Small intestine (tissue), 7 donors: ENCODE data around the gene ANAPC13. TPM values are rescaled to one million over a fixed set of nuclear protein-coding genes. Genes with fewer than 3 reads are reported as not detected.

Experiments used
- DNase-seq, 2 donors: peaks; one replicate each; pipeline versions ENCODE4 v3.0.0 to v3.0.0-alpha.2; 2013
- FAIRE-seq: peaks from 2 replicates; lab custom pipeline; 2012; peaks lifted over from hg19 to GRCh38; lab: Jason Lieb, UNC
- H3K27ac ChIP-seq, 3 donors: one replicate each; pipeline ENCODE4 v1.5.1; 2013; ENCODE audit warnings: low read length in 2 of 3, mild to moderate bottlenecking in 2 of 3, control low read depth in 1 of 3, inconsistent platforms in 1 of 3, low read depth in 1 of 3, moderate library complexity in 1 of 3
- H3K27me3 ChIP-seq, 3 donors: one replicate each; pipeline ENCODE4 v1.6.1; 2013; ENCODE audit warnings: low read length in 3 of 3, inconsistent platforms in 1 of 3; ENCODE audit not compliant: control insufficient read depth in 3 of 3, insufficient read depth in 3 of 3
- H3K36me3 ChIP-seq, 3 donors: one replicate each; pipeline ENCODE4 v1.6.1; 2013; ENCODE audit warnings: low read length in 3 of 3, inconsistent platforms in 1 of 3, low read depth in 1 of 3, mild to moderate bottlenecking in 1 of 3, moderate library complexity in 1 of 3; ENCODE audit not compliant: control insufficient read depth in 3 of 3, insufficient read depth in 2 of 3
- H3K4me1 ChIP-seq, 3 donors: one replicate each; pipeline ENCODE4 v1.6.1; 2013; ENCODE audit warnings: low read length in 2 of 3, inconsistent platforms in 1 of 3, low read depth in 1 of 3, mild to moderate bottlenecking in 1 of 3, moderate library complexity in 1 of 3; ENCODE audit not compliant: control insufficient read depth in 3 of 3, insufficient read depth in 2 of 3
- H3K4me3 ChIP-seq, 3 donors: one replicate each; pipeline ENCODE4 v1.5.1; 2013; ENCODE audit warnings: low read length in 3 of 3, control low read depth in 1 of 3, inconsistent platforms in 1 of 3, low read depth in 1 of 3, mild to moderate bottlenecking in 1 of 3, moderate library complexity in 1 of 3
- H3K9me3 ChIP-seq, 2 donors: one replicate each; pipeline ENCODE4 v1.6.1; 2013; ENCODE audit warnings: low read depth in 1 of 2, low read length in 1 of 2; ENCODE audit not compliant: control insufficient read depth in 2 of 2, insufficient read depth in 1 of 2
- WGBS, 3 donors: extraction: QIAGEN DNeasy Blood & Tissue Kit; methylation state at CpG; one replicate each; pipeline ENCODE4 v1.1.7; 2013; 5-methylcytosine and 5-hydroxymethylcytosine counted together
- polyA plus RNA-seq, 4 donors: library from polyadenylated mRNA; stranded (reverse) in 3 of 4; unstranded in 1 of 4; fragments of 200-250 nt in 3 of 4; fragments of 120-200 nt in 1 of 4; gene quantifications; one replicate each; pipeline versions ENCODE4 v1.2.1 to v1.2.3, GENCODE V29; 2013
- donor health status: healthy with polysubstance abuse.
- donor health status: control.
- donor health status: control.
- donor health status: Bipolar disorder and iron deficiency.
- donor health status: healthy.

The ANAPC13 gene
- polyA plus RNA-seq, 4 donors: 45.6 to 72.7 (median 65.8) TPM

DNA sequence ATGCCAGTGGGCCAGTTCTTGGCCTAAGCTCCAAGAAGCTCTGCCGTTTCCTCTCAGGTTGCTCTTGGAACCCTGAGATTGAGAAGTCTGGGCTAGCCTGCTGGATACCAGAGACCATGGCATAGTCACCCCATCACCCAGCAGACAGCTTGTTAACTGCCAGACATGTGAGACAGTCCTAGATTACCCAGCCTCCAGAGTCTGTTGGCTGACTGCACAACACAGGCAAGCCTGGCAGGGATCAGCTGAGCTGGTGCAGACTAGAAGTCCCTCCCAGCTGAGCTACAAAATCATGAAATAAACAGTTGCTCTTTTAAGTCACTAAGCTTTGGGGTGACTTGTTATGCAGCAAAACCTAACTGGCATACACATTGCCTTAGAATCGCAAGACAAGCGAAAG lies 5.2 kb downstream of the ANAPC13 start:
- no peak overlapping the region for H3K4me3 ChIP-seq
- WGBS, 3 donors: 94 to 97% (median 97%) methylated on average over 3 of the region's 3 CpGs
- H3K27me3 ChIP-seq: no peaks in the 10 kb centered on the region
- no peak overlapping the region for H3K27ac ChIP-seq
- peaks cover 13 to 27% (median 24%) of the 10 kb centered on the region in 3 donors for H3K36me3 ChIP-seq
- H3K4me1 ChIP-seq: peaks cover 0 to 5% (median 2%) of the 10 kb centered on the region in 3 donors
- no peaks in the 10 kb centered on the region for H3K9me3 ChIP-seq
- FAIRE-seq (no peak), DNase-seq (no peak)

DNA sequence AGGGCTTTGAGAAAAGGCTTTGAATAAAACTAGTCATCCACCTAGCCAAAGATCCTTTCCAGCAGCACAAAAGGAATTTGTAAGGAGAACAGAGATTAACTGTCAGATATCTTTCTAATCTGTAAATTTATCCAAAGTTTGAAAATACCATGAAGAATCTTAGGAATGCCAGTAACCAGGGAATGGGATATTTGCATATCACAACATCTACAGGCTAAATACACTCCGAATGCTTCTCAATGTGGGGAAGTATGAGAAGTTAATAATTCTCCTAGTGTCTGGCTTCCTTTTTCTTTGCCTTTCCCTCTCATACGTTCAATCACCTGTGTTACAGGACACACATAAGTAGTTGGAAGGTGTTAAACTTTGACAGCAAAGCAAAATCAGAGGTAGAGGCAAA lies 7.8 kb downstream of the ANAPC13 start:
- H3K27ac ChIP-seq: no peak overlapping the region
- WGBS, 3 donors: 68 to 83% (median 81%) methylated on average over 2 of the region's 2 CpGs
- DNase-seq (no peak), FAIRE-seq (no peak)
- peaks cover 13 to 27% (median 22%) of the 10 kb centered on the region in 3 donors for H3K36me3 ChIP-seq
- H3K9me3 ChIP-seq: no peaks in the 10 kb centered on the region
- no peak overlapping the region for H3K4me3 ChIP-seq
- H3K4me1 ChIP-seq: peaks cover 0 to 4% (median 0%) of the 10 kb centered on the region in 3 donors
- no peaks in the 10 kb centered on the region for H3K27me3 ChIP-seq

GRCh38 chr3:134477002-134477401 lies 8.8 kb downstream of the ANAPC13 start:
- DNase-seq (no peak), FAIRE-seq (no peak)
- Histone ChIP-seq H3K4me3 (no peak overlapping the region), H3K4me1 (peaks cover 0 to 4% (median 0%) of the 10 kb centered on the region in 3 donors), H3K27ac (no peak overlapping the region), H3K9me3 (no peaks in the 10 kb centered on the region), H3K27me3 (no peaks in the 10 kb centered on the region), H3K36me3 (peaks cover 13 to 26% (median 24%) of the 10 kb centered on the region in 3 donors)
- WGBS, 3 donors: 83 to 96% (median 94%) methylated on average over 6 of the region's 6 CpGs

DNA sequence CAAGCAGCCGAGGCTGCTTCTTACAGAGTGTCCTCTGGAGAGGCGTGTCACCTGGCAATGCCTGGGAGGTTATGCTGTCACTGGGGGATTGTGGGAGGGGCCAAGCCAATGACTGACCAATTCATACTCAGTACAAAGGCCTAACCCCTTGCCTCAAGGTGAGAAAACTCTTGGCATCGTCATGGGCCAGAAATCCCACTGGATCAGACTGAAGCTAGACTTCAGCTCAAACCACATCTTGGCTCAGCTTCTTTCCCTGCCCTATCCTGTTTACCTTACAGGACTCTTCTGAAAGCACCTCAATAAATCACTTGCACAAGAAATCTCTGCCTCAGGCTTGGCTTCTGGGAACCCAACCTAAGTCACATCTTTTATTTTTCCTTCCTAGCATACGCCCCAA lies 9.5 kb downstream of the ANAPC13 start:
- 70 to 85% (median 76%) methylated on average over 4 of the region's 4 CpGs for WGBS, 3 donors
- peaks cover 0 to 4% (median 0%) of the 10 kb centered on the region in 3 donors for H3K4me1 ChIP-seq
- peaks cover 9 to 26% (median 23%) of the 10 kb centered on the region in 3 donors for H3K36me3 ChIP-seq
- no peaks in the 10 kb centered on the region for H3K27me3 ChIP-seq
- no peak for DNase-seq
- no peak overlapping the region for H3K27ac ChIP-seq
- H3K9me3 ChIP-seq: no peaks in the 10 kb centered on the region
- H3K4me3 ChIP-seq: no peak overlapping the region
- FAIRE-seq: no peak

- Histone ChIP-seq H3K36me3 (peaks cover 3 to 18% (median 18%) of the 10 kb centered on the region in 3 donors), H3K27me3 (no peaks in the 10 kb centered on the region), H3K27ac (no peak overlapping the region), H3K9me3 (no peaks in the 10 kb centered on the region), H3K4me1 (peaks cover 0 to 4% (median 0%) of the 10 kb centered on the region in 3 donors), H3K4me3 (no peak overlapping the region)
- no peak for DNase-seq
- no peak for FAIRE-seq
- 89 to 93% (median 91%) methylated on average over 5 of the region's 5 CpGs for WGBS, 3 donors
Observed at GRCh38 chr3:134474956-134475355, 10.8 kb downstream of the ANAPC13 start.

- peaks cover 0 to 4% (median 0%) of the 10 kb centered on the region in 3 donors for H3K4me1 ChIP-seq
- H3K27me3 ChIP-seq: no peaks in the 10 kb centered on the region
- 27 to 29% (median 29%) methylated on average over 8 to 9 of the region's 9 CpGs for WGBS, 3 donors
- FAIRE-seq (peak; percentile 76), DNase-seq (peak; percentile 82 to 83)
- no peaks in the 10 kb centered on the region for H3K9me3 ChIP-seq
- peaks cover 3 to 18% (median 17%) of the 10 kb centered on the region in 3 donors for H3K36me3 ChIP-seq
- H3K27ac ChIP-seq: no peak overlapping the region
- H3K4me3 ChIP-seq: no peak overlapping the region
Observed at GRCh38 chr3:134473868-134474546, 11.8 kb downstream of the ANAPC13 start.

GRCh38 chr3:134472831-134473230 lies 13.0 kb downstream of the ANAPC13 start:
- Histone ChIP-seq H3K9me3 (no peaks in the 10 kb centered on the region), H3K27ac (no peak overlapping the region), H3K36me3 (peaks cover 3 to 16% (median 6%) of the 10 kb centered on the region in 3 donors), H3K4me3 (no peak overlapping the region), H3K27me3 (no peaks in the 10 kb centered on the region), H3K4me1 (peaks cover 0 to 4% (median 0%) of the 10 kb centered on the region in 3 donors)
- FAIRE-seq (no peak), DNase-seq (no peak)
- 97 to 99% (median 98%) methylated on average over 6 of the region's 6 CpGs for WGBS, 3 donors

- peaks cover 0 to 4% (median 0%) of the 10 kb centered on the region in 3 donors for H3K4me1 ChIP-seq
- peak overlapping the region in 1 of 3 donors; percentile 13 for H3K27ac ChIP-seq
- no peaks in the 10 kb centered on the region for H3K9me3 ChIP-seq
- peaks cover 0 to 12% (median 2%) of the 10 kb centered on the region in 3 donors for H3K36me3 ChIP-seq
- DNase-seq (no peak), FAIRE-seq (no peak)
- no peaks in the 10 kb centered on the region for H3K27me3 ChIP-seq
- WGBS, 3 donors: 74 to 81% (median 75%) methylated on average over 8 of the region's 8 CpGs
- no peak overlapping the region for H3K4me3 ChIP-seq
Observed at GRCh38 chr3:134471521-134472193, 14.1 kb downstream of the ANAPC13 start.
